ENCODE data around the gene SRP14.

Gene SRP14

DNA sequence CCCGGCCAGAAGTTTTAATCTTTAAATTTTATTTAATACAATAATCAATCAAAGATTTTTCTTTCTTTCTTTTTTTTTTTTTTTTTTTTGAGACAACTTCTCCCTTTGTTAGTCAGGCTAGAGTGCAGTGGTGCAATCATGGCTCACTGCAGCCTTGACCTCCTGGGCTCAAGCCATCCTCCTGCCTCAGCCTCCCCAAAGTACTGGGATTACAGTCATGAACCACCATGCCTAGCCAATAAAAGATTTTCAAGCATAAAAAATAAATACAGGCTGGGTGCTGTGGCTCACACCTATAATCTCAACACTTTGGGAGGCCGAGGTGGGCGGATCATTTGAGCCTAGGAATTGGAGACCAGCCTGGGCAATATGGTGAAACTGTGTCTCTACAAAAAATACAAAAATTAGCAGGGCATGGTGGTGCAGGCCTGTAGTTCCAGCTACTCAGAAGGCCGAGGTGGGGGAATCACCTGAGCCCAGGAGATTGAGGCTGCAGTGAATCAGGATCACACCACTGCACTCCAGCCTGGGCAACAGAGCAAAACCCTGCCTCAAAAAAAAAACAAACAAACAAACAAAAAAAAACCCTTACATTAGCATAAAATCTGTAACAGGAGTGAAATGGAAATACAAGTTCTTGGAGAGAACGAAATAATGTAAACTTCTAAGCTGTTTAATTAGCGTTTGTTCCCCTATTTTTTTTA is 29.1 kb upstream of the SRP14 start:
- DNase-seq = no peak

DNA sequence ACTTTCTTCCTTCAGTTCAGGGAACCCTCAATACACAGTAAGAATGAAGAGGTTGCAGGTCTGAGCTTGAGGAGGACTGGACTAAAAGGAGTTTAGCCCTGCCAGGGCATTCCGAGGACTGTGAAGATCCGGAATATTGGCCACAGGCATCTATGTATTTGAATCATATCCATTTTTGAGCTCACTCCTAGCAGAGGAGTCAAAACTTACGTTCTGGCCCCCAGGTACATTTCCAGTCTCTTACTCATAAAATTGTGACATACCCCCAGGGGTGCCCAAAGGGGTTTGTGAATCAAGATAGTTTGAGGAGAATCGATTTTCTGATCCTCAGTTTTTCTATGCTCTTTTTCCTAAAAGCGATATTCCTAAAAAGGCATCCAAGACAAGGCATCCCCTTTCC is 27.6 kb upstream of the SRP14 start:
- no peak for DNase-seq

DNA sequence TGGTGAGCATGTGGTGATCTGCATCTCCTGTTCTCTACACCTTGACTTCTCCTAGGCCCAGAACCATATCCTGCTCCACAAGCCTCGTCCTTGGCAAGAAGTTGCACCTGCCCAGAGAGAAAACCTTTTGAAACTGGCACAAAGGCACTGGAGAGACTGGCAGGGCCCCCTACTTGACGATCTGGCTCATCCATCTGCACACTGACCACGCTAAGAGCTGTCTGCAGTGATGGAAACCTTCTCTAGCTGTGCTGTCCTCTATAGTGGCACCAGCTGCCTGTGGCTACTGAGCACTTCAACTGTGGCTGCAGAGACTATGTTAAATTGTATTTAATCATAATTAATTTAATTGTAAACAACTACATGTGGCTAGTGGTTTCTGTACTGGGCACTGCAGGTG is 26.2 kb upstream of the SRP14 start:
- no peak for DNase-seq

DNA sequence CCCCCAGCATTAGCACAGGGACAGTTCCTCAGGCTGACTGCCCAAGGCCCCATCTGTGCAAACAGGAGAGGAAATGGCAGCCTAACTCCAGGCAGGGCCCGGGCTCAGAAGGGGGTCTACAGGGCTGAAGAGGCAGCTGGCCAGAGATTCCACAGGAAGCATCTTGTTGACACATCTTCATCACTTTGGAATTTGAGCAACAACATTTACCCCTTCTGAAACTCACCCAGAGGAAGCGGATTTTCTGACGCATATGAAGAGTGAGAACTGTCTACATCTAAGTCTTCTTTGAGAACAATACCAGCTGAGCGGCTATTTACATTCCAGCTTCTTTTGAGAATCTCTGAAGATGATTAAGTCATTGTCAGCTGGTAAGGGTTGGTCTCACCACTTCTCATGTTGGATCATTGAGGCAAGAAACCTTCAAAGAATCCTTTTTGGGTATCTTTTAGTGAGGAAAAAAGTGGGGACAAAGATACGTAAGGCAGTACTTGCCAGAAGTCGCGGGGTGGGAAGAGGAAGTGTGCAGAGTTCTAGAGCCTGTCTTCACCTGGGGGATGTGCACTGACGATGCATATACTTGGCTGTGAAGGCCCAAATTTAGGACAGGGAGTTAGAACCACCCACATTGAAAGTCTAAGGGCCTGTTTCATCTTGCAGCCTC is 25.4 kb upstream of the SRP14 start:
- DNase-seq = peak; percentile 22 to 87

DNA sequence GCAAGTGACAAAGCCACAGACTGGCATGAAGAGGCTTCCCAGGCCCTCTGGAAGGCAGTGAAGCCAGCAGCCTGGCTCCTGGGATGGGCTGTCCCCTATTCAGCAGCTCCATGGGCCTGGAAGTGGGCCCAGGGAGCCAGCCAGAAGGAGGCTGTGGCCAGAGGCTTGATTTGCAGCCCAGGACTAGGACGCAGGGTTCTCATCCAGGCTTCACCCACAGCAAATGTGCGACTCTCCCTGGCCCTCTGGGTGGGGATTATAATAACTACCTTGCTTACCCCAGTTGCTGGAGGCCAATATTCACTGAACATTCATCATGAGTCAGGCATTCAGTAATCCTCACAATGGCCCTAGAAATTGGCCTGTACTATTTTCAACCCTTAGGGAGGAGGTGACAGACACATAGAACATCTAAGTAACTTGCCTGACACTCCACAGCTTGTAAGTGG is 24.6 kb upstream of the SRP14 start:
- DNase-seq = peak; percentile 50 to 89

DNA sequence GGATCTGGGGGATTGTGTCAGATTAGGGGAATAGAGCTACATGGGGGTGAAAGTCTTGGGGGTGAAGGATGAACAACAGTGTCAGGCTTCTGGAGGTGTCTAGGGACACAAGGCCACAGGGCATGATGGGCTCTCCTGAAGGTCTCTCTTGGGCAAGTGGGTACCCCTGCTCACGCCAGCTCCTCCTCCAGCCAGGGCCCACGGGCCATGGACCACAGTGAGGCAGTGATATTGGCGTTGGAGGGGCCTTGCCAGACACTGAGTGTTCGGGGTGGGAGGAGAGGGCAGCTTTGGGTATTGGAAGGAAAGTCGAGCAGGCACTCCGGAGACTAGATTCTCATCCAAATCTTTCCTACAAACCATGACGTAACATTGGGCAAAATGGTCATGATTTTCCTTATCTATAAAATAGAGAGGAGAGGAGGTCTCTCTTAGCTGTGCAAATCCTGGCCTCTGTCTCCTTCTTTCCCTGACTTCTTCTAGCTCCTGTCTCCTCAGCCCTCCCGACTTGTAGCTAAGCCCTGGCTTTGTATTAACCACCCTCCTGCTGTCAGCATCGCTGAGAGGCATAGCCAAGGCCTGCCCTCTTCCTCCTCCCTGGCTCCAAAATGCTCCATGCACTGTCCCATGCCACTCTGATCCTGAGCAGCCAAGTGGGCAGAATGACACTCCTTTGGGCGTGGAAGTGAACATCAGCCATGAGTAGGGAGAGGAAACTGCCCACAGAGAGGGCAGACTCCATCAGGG is 24.0 kb upstream of the SRP14 start:
- peak in 1 of 2 experiments; percentile 50 for DNase-seq

DNA sequence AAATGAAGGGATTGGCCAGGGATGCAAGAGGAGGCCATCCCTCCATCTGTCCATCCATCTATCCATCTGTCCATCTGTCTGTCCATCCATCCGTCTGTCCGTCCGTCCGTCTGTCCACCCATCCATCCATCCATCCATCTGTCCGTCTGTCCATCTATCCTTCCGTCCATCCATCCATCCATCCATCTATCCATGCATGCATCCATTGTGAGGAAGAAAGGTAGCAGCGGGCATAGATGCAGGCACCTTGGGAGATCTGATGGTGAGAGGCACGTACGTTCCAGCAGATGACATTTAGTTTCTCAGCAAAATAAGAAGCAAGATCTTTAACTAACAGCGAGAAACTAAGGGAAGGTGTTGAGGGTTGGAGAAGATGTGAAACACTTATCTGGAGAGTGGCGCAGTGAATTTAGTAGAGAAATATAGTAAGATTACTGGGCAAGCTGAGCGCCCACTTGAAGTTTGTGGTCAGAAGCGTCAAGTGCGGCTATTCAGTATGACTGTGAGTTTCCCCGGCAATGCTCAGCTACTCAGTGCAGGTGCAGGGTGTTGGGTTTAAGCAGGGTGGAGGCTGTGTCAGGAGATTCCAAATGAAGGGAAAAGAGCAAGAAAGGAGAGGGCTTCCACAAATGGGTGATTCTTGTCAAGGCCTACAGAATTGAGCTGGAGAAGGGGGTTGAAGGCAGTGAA is 22.4 kb upstream of the SRP14 start:
- no peak for DNase-seq

DNA sequence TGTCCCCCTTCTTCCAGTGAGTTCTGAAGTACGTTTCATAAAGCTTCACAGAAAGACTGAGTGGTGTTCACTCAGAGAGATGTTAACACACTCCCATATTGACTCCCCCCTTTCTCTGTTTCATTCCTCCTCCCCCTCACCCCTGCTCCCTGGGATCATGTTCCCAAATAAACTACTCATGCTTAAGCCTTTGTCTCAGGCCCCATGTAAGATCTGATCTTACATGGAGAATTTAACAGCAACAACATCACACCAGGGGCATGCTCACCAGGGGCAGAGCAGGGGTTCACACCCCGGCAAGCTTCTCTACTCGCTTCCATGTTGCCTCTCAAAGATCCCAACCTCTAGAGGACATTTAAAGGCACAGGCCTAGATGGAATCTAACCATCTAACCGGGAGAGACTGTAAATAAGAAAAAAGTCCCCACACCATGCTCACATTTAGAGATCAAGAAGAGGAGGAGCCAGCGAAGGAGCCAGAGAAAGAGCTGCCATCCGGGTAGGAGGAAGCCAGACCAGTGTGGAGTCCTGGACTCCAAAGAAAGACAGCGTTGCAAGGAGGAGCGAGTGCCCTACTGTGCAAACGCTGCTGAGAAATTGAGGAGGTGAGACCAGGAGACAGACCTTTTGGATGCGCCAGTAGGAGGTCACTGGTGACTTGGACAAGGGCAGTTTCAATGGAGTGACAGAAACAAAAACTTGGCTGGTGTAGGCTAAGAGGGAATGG is 21.4 kb upstream of the SRP14 start:
- DNase-seq = no peak

DNA sequence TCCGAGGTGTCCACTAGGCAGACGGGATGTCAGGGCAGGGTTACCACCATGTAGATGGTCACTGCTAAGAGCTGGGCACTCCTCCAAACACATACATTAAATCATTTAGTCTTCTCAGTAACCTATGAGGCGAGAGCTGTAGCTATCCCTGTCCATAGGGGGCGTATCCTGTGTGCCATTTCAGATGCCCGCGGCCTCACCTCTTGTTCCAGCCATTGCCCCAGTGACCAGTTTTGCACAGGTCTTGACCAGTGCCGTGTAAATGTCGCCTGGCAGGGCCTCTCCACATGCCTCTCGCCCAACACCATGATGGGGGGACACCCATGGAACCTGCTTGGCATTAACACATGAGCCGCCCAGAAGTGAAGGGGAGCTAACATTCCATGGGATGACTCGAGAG is 20.8 kb upstream of the SRP14 start:
- DNase-seq = no peak

DNA sequence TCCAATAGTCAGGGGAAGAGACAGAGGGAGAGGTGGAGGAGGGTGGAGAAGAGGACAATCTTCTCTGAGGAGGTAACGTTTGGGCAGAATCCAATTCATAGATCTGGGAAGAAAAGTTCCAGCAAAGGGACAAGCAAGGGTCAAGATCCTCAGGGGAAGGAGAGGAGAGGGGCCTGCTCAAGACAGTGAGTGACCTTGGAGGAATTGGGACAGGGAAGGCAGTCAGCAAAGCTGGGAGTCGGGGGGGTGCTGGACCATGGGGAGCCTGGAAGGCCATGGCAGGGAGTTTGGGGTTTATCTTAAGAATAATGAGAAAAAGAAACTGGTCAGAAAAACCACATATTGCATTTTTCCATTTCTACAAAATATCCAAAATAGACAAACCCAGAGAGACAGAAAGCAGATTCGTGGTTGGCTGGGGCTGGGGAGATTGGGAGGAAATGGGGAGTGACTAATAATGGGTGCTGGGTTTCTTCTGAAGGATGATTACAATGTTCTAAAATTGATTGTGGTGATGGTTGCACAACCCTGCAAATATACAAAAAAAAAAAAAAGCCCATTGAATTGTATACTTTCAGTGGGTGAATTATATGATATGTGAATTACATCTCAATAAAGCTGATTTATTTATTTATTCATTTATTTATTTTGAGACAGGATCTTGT is 19.6 kb upstream of the SRP14 start:
- DNase-seq = no peak

DNA sequence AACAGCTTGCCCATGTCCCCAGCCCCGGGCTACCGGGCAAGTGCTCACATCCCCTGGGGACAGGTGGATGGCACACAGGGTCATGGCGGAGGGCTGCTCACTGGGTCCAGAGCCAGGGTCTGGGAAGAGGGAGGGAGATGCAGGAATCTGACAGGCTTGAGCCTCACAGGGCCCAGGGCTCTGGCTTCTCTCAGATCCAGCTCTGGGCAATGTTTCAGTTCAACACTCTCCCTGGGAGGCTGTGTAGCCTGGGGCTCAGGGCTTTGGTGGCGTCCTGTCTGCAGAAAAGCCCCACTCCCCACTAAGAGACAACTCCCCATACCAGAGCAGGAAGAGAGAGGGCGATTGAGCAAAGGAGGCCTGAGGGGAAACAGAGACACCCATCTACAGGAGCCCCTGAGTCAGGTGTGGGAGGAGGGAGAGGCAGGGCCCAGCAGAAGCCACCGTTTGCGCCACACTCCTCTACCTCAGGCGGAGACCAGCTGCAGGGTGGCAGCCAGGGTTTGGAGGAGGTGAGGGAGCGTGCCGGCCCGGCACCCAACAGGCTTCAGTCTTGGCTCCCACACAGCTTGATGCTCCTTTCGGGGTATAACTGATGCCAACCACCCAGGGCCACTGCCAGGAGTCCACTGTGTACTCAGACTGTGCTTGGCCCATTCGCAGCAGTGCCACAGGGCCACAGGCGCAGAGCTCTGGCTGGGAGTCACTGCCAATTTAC is 16.8 kb upstream of the SRP14 start:
- peak in 1 of 2 experiments; percentile 49 for DNase-seq

DNA sequence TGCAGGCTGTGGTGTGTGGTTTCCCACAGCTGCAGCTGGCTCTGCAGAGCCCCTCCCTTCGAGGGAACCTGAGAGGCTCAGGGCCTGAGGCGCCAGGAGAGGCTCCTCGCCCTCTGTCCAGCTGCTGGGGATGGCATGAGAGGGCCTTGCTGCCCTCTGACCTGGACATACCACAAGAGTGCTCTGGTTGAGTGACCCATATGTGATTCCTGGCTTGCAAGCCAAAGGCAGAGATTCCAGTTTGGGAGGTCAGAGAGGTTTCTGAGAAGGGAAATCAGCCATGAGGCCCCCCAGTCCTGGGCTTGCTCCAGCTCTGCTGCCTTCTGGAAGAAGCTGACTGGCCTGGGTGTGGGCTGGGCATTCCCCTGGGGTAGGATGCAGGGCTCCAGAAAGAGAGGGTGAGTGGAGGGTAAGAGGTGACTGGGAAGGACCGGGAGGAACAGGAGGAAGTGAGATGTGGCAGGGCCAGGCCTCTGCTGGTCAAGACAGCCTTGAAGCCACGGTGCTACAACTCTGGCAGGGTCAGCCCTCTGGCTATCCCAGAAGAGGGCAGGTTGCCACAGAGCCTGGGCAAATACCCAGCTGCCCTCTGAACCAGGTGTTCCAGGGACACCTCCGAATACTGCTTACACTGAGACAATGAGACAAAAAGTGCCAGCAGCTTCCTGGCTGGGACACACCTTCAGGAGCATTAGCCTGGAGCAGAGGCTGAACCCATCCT is 16.0 kb upstream of the SRP14 start:
- DNase-seq = no peak

DNA sequence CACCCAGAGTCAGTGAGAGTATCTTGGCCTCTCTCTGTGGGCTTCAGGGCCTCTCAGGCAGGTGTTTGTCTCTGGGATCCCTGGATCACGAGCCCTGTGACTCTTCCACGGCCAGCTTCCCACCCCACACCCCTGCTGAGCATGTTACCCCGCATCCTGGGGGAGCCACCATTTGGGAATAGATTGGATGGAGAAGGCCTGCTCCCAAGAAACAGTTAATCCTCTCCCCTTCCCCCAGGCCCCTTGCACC is 15.5 kb upstream of the SRP14 start:
- no peak for DNase-seq

DNA sequence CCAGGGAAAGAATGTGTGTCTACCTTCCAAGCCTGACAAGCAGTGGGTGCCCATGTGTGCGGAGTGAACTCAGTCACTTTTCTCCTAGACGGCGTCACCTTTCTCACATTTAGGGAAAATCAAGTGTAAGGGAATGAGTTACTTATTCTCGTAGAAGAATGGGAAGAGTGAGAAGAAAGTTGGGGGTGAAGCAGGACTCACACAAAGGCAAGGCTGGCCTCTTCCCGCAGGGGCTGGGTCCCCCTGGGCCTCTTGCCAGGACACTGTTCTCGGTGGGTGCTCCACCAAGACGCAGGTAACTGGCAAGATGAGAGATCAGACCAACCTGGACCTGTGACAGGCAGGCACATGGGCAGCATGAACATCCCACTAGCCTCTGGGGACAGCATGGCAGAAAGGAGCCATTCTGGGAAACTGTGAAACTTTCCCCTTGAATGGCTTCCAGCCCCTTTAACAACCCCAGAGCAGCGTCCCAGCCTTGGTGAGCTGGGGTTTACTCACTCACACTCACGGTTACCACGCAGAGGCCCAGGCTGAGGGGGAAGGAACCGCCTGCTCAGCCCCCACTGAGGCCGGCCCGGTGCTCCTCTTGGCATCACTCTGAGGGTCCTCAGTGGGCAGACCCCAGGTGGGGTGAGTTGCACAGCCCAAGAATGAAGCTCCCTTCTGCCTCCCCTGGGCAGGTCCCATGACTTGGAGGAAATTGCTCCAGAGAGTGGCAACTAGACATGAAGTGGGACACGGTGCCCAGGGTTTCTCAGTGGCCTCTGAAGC is 15.0 kb upstream of the SRP14 start:
- no peak for DNase-seq

DNA sequence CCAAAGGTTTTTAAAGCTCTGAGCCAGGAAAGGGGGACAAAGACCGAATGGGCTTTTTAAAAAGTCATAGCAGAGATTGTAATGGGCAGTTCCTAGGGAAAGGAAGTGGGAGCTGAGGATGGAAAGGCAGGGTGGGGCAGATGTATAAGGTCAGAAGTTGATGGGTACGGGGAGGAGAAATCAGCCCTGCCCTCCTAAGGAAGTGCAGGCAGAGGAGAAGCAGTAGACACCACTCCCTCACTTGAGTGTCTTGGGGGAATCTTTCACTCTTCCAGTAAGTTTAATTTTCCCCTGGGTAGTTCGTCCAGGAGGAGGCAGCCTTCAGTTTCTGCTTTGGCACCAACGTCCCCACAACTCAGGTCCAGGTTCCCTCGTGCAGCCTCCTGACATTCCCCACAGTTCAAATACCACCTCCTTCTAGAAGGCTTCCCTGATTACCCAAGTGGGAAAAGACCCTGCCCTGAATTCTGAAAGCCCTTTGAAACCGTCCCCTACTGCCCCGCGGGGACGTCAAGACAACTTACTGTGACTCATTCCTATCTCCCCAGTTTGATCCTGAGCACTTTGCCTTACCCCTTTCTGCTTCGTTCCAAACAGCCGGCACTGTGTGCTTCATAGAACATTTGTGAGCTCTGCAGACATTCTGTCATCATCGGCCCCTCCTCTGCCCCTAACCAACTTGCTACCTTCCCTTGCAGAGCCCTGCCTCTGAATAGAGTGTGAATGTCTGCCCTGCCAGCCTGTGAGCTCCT is 14.3 kb upstream of the SRP14 start:
- DNase-seq = no peak

DNA sequence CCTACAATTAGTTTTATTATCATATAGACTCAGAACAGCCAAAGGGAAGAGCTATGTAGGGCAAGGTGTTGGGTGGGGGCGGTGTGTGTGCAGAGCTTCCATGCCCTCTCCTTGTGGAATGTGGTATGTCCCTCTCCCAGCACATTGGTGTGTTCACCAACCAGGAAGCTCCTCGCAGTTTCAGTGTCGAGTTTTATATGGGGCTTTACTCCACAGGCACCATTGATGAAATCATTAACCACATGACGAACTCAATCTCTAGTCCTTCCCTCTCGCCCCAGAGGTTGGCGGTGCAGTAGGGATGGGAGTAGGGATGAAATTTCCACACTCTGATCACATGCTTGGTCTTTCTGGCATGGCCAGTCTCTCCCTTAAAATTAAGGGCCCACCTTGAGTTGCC is 13.6 kb upstream of the SRP14 start:
- DNase-seq = no peak

DNA sequence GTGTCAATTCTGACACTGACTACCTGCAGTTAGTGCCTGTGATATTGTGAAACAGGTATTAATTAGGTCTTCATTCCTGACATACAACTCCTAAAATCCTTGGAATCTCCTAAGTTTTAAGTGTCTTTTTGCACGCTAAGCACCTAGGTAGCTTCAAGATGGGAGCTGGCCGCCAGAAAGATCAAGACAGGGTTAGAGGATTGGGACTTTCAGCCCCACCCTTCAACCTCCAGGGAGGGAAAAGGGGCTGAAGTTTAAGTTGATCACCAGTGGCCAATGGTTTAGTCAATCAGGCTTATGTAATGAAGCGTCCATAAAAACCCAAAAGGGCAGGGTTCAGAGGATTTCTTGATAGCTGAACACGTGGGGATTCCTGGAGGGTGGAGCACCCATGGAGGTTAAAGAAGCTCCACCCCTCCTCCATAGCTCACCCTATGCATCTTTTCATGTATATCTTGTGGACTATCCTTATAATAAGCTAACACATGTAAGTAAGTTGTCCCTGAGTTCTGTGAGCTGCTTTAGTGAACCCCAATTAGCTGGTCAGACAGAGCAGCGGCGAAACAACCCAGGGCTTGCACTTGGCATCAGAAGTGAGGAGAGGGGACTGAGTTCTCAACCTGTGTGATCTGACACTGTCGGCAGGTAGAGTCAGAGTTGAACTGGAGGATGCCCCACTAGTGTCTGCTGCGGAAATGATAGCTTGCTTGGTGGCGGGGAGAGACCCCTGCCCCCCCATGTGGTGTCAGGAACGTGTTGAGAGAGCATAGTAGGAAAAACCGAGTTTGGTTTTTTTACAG is 12.8 kb upstream of the SRP14 start:
- no peak for DNase-seq

DNA sequence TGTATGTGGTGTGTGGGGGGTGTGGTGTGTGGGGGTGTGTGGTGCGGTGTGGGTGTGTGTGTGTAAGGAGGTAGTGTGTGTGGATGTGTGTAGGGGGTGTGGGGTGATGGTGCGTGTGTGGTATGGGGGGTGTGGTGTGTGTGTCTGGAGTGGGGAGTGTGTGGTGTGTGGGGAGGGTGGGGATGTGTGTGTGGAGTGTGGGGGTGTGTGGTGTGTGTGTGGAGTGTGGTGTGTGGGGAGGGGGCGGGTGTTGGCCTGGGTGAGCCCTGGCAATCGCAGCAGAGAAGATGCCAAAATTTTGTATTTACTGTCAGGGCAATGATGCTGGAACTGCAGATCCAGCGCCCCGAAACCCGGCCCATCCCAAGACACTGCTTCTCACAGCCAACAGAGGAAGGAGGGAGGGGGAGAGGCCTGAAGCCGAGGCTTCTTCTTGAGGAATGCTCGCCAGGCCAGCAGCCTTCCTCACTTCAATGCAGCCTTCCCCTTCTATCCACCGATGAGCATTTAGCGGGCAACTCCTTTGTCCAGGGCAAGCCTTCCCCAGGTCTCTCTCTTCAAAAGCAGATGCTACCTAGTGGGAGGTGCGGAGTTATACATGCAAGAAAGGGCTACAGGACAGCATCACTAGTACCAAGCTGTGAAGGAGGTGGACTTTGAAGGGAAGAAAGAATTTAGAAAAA is 11.9 kb upstream of the SRP14 start:
- DNase-seq = peak in 1 of 2 experiments; percentile 27
